SK-N-SH treated with all-trans-retinoic acid at 6 μM for 48 hours (cell line): ENCODE measurements around the gene GLYATL2.

Experiments used
- BACH2 ChIP-seq: fragments of 250-450 bp; sonication (Bioruptor Pico); IDR thresholded peaks from 2 replicates; pipeline ENCODE4 v1.9.0; 2021; ENCODE audit warnings: mild to moderate bottlenecking, borderline replicate concordance
- CREB5 ChIP-seq: fragments of 250-450 bp; sonication (Bioruptor Pico); IDR thresholded peaks from 2 replicates; pipeline ENCODE4 v1.5.1; 2020; ENCODE audit warnings: low read depth, mild to moderate bottlenecking, moderate library complexity
- CSRNP3 ChIP-seq: fragments of 250-450 bp; sonication (Bioruptor Pico); IDR thresholded peaks from 2 replicates; pipeline ENCODE4 v1.5.1; 2021; ENCODE audit warnings: mild to moderate bottlenecking, moderate library complexity
- ESRRG ChIP-seq: fragments of 250-450 bp; sonication (Bioruptor Pico); IDR thresholded peaks from 2 replicates; pipeline ENCODE4 v1.6.1; 2021; ENCODE audit warnings: mild to moderate bottlenecking
- GLIS3 ChIP-seq: fragments of 250-450 bp; sonication (Bioruptor Pico); IDR thresholded peaks from 2 replicates; pipeline ENCODE4 v1.5.0; 2020; ENCODE audit warnings: mild to moderate bottlenecking, moderate library complexity
- ISL1 ChIP-seq: fragments of 250-450 bp; sonication (Bioruptor Pico); IDR thresholded peaks from 2 replicates; pipeline ENCODE4 v2.1.2; 2022; ENCODE audit warnings: mild to moderate bottlenecking, moderate library complexity
- OSR1 ChIP-seq: fragments of 250-450 bp; sonication (Bioruptor Pico); IDR thresholded peaks from 2 replicates; pipeline ENCODE4 v1.8.0; 2022; ENCODE audit warnings: moderate library complexity, mild to moderate bottlenecking, inconsistent platforms
- PATZ1 ChIP-seq: fragments of 250-450 bp; sonication (Bioruptor Pico); IDR thresholded peaks from 2 replicates; pipeline ENCODE4 v1.8.0; 2020; ENCODE audit warnings: mild to moderate bottlenecking, moderate library complexity, borderline replicate concordance
- POU6F1 ChIP-seq: fragments of 250-450 bp; sonication (Bioruptor Pico); IDR thresholded peaks from 2 replicates; pipeline ENCODE4 v1.8.0; 2021; ENCODE audit warnings: low read depth, mild to moderate bottlenecking, moderate library complexity, borderline replicate concordance
- TOX ChIP-seq: fragments of 250-450 bp; sonication (Bioruptor Pico); IDR thresholded peaks from 2 replicates; pipeline ENCODE4 v1.8.0; 2021; ENCODE audit warnings: mild to moderate bottlenecking, moderate library complexity, borderline replicate concordance
- ZC3H10 ChIP-seq: fragments of 250-450 bp; sonication (Bioruptor Pico); IDR thresholded peaks from 2 replicates; pipeline ENCODE4 v1.5.1; 2021; ENCODE audit warnings: mild to moderate bottlenecking, moderate library complexity
- ZFP3 ChIP-seq: fragments of 250-450 bp; sonication (Bioruptor Pico); IDR thresholded peaks from 2 replicates; pipeline ENCODE4 v1.5.0; 2020; ENCODE audit warnings: mild to moderate bottlenecking, moderate library complexity
- ZNF565 ChIP-seq: fragments of 450-650 bp; formaldehyde crosslinking; conservative IDR thresholded peaks from 2 replicates; pipeline ENCODE4 v1.5.0; 2020; ENCODE audit warnings: low read depth, mild to moderate bottlenecking, moderate library complexity
- ZNF70 ChIP-seq: fragments of 450-650 bp; formaldehyde crosslinking; IDR thresholded peaks from 2 replicates; pipeline ENCODE4 v1.5.0; 2020; ENCODE audit warnings: mild to moderate bottlenecking, moderate library complexity

- TF ChIP-seq ZFP3 (CRISPR knock-in tag) (no peak), ZNF70 (no peak), ZC3H10 (CRISPR knock-in tag) (no peak), PATZ1 (CRISPR knock-in tag) (no peak), OSR1 (CRISPR knock-in tag) (no peak), TOX (CRISPR knock-in tag) (no peak), CREB5 (CRISPR knock-in tag) (no peak), POU6F1 (CRISPR knock-in tag) (no peak), ESRRG (CRISPR knock-in tag) (no peak), GLIS3 (CRISPR knock-in tag) (no peak), ISL1 (no peak), BACH2 (CRISPR knock-in tag) (no peak), ZNF565 (CRISPR knock-in tag) (no peak), CSRNP3 (CRISPR knock-in tag) (no peak)
These were observed 19.8 kb upstream of the GLYATL2 start for GRCh38 chr11:58864335-58864734.
